Tongue (tissue), 2 donors: ENCODE results near the gene CSTPP1. TPM values are rescaled to one million over a fixed set of nuclear protein-coding genes. Genes with fewer than 3 reads are reported as not detected.
"Not testable (repeated sequence)": the region's sequence is repeated elsewhere in the genome, so short reads cannot be mapped to it uniquely, and the experiment has no call there.

Experiments used
- DNase-seq: peaks from one replicate; pipeline ENCODE4 v3.0.0-alpha.2; 2015
- total RNA-seq: library from RNA; depleted of rRNA; stranded (reverse); fragments of >200 nt; gene quantifications from one replicate; pipeline ENCODE4 v1.2.3, GENCODE V29; 2014

CSTPP1 gene
- total RNA-seq, 1 donor from 2014 or later, result 15.2 TPM

- DNase-seq, result peak; percentile 30
These were observed 23.9 kb upstream of the CSTPP1 start for GRCh38 chr11:46912526-46913150.

GRCh38 chr11:46913484-46913883 is 23.1 kb upstream of the CSTPP1 start:
- DNase-seq, result no peak

GRCh38 chr11:46914363-46914762 is 22.2 kb upstream of the CSTPP1 start:
- DNase-seq, result peak; percentile 69

- DNase-seq, result peak; percentile 43
These were observed 21.7 kb upstream of the CSTPP1 start for GRCh38 chr11:46914910-46915309.

GRCh38 chr11:46916286-46917108 is 20.1 kb upstream of the CSTPP1 start:
- peak; percentile 88 for DNase-seq

- DNase-seq, result no peak
These were observed 19.3 kb upstream of the CSTPP1 start for GRCh38 chr11:46917109-46917761.

- DNase-seq, result peak; percentile 25
These were observed 18.8 kb upstream of the CSTPP1 start for GRCh38 chr11:46917762-46918082.

- DNase-seq, result peak; percentile 79
These were observed 18.3 kb upstream of the CSTPP1 start, which contains the start of gene LRP4 for GRCh38 chr11:46918083-46918787. Gene LRP4 (minus strand): TSS chr11:46918550. CDS start chr11:46918379, 171 bp downstream.

GRCh38 chr11:46918788-46919513 is 17.6 kb upstream of the CSTPP1 start:
- DNase-seq, result no peak

- peak; percentile 29 for DNase-seq
These were observed 15.8 kb upstream of the CSTPP1 start for GRCh38 chr11:46920755-46921154.

GRCh38 chr11:46927928-46928327 is 8.6 kb upstream of the CSTPP1 start:
- DNase-seq, result not testable (repeated sequence)

GRCh38 chr11:46928701-46929100 is 7.9 kb upstream of the CSTPP1 start:
- DNase-seq, result not testable (repeated sequence)

- no peak for DNase-seq
These were observed 6.5 kb upstream of the CSTPP1 start for GRCh38 chr11:46930089-46930488.

GRCh38 chr11:46942172-46942571 is 5.6 kb downstream of the CSTPP1 start:
- no peak for DNase-seq

- DNase-seq, result peak; percentile 20
These were observed 8.0 kb downstream of the CSTPP1 start for GRCh38 chr11:46944356-46945075.

- peak; percentile 5 for DNase-seq
These were observed 11.0 kb downstream of the CSTPP1 start for GRCh38 chr11:46947399-46948077.

- peak; percentile 25 for DNase-seq
These were observed 12.0 kb downstream of the CSTPP1 start for GRCh38 chr11:46948378-46949131.

GRCh38 chr11:46949297-46949696 is 12.7 kb downstream of the CSTPP1 start:
- no peak for DNase-seq

GRCh38 chr11:46951864-46952263 is 15.3 kb downstream of the CSTPP1 start:
- no peak for DNase-seq

GRCh38 chr11:46952553-46952952 is 16.0 kb downstream of the CSTPP1 start:
- DNase-seq, result no peak
